GM21576 (cell line): ENCODE measurements around the gene SLC35E2B.
A peak's percentile ranks its signal among the peaks of the same experiment; 100 is the strongest.
"Not testable (repeated sequence)": the region's sequence is repeated elsewhere in the genome, so short reads cannot be mapped to it uniquely, and the experiment has no call there.

Experiments used
- ATAC-seq: cut with Tn5 transposase; IDR thresholded peaks from one replicate; pipeline ENCODE4 v1.9.1; 2021; ENCODE audit warnings: mild to moderate bottlenecking, moderate library complexity; ENCODE audit not compliant: unreplicated experiment

SLC35E2B gene

DNA sequence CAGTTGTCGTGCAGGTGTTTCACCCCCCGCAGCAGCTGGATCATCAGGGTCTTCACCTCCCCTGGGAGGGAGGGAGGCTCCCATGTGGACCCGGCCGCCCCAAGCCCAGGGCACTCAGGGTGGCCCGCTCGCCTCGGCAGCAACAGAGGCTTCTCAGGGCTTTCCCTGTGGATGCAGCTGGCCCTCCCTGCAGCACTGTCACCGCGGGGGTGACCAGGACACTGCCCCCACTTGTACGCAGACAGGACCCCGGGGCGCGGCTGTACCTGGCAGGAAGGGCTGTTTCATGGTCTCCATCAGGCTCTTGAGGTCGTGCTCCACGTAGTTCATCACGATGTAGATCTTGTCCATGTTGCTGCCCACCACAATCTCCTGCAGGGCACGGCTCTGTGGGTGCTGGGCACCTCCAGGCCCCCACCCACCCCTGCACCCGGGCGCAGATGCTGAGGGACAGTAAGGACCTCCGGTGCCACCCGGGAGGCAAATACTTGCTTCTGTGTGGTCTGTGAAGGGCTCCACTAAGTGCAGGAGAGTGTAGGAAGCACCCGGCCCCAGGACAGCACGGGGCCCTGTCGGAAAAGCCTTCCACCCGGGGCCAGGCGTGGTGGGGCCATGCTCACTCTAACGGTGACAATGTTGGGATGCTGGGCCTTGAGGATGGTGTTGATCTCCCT lies 11.8 kb upstream of the SLC35E2B start:
- not testable (repeated sequence) for ATAC-seq

DNA sequence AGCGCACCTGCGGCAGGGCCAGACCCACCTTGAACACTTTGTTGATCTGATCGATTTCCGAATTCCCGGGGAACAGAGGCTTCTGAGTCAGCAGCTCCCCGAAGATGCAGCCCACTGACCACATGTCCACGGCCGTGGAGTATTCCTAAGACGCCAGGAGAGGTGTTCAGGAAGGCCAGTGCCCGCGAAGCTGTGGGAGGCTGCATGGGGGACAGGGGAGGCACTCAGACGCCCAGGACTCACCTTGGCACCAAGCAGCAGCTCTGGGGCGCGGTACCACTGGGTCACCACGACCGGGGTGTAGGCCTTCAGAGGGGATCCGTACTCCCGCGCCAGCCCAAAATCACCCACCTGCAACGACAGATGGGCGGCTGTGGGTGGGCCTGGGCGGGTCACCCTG lies 11.2 kb upstream of the SLC35E2B start:
- no peak for ATAC-seq

GRCh38 chr1:1702506-1702905 lies 9.9 kb upstream of the SLC35E2B start:
- not testable (repeated sequence) for ATAC-seq

DNA sequence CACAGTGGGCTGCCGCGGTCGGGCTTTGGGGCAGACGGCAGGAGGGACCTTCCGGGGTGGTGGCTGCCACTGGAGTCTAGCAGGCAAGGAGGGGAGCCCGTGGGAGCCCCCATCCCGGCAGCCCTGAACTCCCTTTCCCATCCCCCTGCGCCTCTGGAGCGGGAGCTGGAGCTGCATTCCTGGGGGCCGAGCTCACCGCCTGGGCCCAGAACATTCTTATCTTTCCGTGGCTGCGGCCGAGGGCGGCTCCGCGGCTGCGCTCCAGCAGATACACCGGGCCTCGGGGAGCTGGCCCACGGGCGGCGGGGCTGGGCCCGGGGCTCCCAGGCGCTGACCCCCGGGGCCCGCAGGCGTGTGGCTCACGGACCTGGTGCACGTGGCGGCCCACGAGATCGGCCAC lies 8.0 kb upstream of the SLC35E2B start:
- not testable (repeated sequence) for ATAC-seq

DNA sequence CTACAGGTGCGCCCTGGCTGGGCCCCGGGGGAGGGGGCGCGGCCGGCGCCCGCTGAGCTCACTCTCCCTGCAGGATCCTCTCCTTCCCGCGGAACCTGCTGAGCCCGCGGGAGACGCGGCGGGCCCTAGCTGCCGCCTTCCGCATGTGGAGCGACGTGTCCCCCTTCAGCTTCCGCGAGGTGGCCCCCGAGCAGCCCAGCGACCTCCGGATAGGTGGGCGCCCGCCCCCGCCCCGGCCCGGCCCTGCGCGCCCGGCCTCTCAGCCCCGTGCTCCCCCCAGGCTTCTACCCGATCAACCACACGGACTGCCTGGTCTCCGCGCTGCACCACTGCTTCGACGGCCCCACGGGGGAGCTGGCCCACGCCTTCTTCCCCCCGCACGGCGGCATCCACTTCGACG lies 7.5 kb upstream of the SLC35E2B start:
- not testable (repeated sequence) for ATAC-seq

GRCh38 chr1:1699061-1699460 lies 6.5 kb upstream of the SLC35E2B start:
- ATAC-seq: not testable (repeated sequence)

GRCh38 chr1:1697358-1698183 lies 5.0 kb upstream of the SLC35E2B start:
- not testable (repeated sequence) for ATAC-seq

DNA sequence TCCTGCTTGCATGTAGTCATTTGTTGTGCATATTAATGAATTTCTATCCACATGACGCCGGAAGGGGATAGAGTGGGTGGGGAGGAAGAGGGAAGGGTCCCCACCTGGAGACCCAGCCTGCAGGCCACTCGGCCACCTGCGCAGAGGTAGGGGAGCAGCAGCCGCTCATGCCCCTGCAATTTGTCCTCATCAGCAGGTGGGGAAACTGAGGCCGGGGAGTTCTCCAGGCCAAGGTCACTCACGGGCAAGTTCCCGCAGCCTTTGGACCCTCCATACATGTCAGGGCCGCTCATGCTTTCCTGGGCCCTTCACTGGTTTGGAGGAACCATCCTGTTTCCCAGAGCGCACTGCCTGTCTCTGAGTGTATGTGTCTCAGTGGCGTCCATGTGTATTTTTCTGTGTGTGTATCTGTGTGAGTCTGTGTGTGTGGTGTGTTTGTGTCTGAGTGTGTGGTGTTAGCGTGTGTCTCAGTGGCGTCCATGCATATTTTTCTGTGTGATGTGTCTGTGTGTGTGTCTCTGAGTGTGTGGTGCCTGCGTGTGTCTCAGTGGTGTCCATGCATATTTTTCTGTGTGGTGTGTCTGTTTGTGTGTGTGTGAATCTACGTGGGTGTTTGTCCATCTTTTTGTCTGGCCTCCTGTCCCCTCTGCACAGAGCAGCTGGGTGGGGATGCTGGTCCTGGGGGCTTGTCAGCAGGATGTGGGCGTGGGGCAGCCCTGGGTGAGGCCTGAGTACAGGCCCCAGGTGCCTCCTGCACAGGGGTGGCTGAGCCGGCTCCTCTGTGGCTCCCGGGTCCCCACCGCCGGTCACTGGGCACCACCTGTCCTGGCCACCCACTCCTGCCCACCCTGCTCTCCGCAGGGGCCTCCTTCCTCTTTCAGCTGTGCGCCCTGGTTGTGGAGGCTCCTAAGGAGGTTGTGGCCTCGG lies 4.1 kb upstream of the SLC35E2B start:
- ATAC-seq: not testable (repeated sequence)

DNA sequence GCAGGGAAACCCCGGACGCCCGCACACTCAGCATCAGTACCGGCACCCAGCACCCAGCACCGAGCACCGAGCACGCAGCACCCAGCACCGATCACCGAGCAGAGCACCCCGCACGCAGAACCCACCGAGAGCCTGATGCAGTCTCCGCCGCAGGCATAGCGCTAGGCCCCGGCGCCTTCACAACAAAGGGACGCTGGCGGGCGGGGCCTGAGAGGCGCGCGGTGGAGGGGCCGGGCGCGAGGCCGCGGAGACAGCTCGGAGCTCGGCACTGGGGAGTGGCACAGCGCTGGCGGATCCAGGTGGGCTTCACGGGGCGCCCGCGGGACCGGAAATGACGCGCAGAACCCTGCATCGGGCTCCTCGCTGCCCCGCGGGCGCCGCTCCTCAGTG lies 276 bp downstream of the SLC35E2B start:
- peak; percentile 37 for ATAC-seq

DNA sequence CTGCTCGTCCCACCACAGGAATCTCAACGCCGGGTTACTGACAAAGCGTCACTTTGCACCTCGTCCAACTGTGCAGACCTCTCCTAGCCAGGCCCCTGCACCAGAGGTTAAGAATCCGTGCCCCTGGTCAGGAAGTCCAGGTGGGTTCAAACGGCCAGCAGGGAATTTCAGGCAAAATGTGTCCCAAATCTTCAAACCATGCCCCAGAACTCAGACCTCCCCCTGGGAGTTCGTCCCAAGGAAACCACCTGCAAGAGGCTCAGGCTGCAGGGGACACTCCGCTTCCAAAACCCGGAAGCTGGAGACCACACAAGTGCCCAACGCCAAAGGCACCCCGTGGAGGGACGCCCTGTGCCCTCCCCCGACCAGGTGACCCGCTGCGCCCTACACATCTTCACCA lies 1.2 kb downstream of the SLC35E2B start:
- not testable (repeated sequence) for ATAC-seq

GRCh38 chr1:1689526-1689925 lies 3.1 kb downstream of the SLC35E2B start:
- not testable (repeated sequence) for ATAC-seq

- no peak for ATAC-seq
Measured at GRCh38 chr1:1687846-1688245, 4.7 kb downstream of the SLC35E2B start.

GRCh38 chr1:1684031-1684681 lies 8.4 kb downstream of the SLC35E2B start:
- no peak for ATAC-seq

- ATAC-seq: no peak
Measured at GRCh38 chr1:1683104-1683905, 9.3 kb downstream of the SLC35E2B start.

GRCh38 chr1:1680912-1681273 lies 11.7 kb downstream of the SLC35E2B start:
- ATAC-seq: no peak

- no peak for ATAC-seq
Measured at GRCh38 chr1:1680031-1680911, 12.3 kb downstream of the SLC35E2B start.

DNA sequence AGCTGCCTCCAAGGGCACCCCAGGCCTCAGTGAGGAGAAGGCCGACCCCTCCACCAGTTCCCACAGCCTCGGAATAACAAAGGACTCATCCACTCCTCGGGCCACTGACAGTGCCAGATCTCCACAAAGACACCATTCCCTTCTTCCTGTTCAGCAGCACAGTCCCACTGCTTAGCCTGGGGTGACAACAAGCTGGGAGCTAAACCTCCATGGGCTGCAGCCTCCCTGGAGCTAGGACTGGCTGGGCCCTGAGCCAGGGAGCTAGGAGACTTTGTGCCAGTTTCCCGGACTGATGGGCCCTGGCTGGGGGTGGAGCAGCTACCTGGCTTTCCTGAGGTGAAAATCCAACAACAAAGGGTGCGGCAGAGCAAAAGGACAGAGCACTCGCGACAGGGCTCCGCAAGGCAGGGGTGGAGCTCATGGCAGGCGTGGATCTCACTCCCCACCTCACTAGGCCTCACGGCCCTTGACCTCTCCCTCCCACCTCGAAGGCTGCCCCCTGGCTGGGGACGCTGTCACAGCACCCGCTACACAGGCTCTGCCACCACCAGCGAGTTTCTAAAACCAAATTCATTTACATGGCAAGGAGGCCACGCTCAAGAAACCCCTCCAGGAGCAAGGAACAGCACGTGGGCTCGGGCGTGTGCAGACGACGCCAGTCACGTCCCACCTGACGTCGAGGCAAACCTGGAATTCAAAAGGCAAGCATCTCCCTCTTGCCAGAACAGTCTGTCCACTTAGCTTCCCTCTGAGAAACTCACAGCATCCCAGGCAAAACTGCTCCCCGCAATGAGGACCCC lies 13.8 kb downstream of the SLC35E2B start:
- no peak for ATAC-seq
